CD14-positive monocyte (primary cell): Measurements from ENCODE around the gene NFKBIZ. TPM values are rescaled to one million over a fixed set of nuclear protein-coding genes. Genes with fewer than 3 reads are reported as not detected.

ENCODE experiments used
- DNase-seq, 3 donors: peaks; one replicate each; pipeline ENCODE4 v3.0.0-alpha.2; 2011 to 2022
- H2AFZ ChIP-seq: 2 replicates; pipeline ENCODE4 v1.6.0; 2012; ENCODE audit warnings: mild to moderate bottlenecking, low read depth, low read length, inconsistent platforms; ENCODE audit not compliant: insufficient read depth, poor library complexity, severe bottlenecking
- H3K27ac ChIP-seq, 2 donors: 1 replicate in 1 of 2; 2 replicates in 1 of 2; pipeline ENCODE4 v1.5.1; 2012 to 2013; ENCODE audit warnings: low read length in 2 of 2, control low read depth in 1 of 2, inconsistent platforms in 1 of 2, low read depth in 1 of 2, mild to moderate bottlenecking in 1 of 2
- H3K27me3 ChIP-seq, 2 donors: one replicate each; pipeline versions ENCODE4 v1.6.0 to v1.6.1; 2011 to 2013; ENCODE audit warnings: low read length in 2 of 2; ENCODE audit not compliant: control insufficient read depth in 2 of 2, insufficient read depth in 2 of 2
- H3K36me3 ChIP-seq, 2 donors: replicated peaks in 1 of 2; 1 replicate in 1 of 2; 2 replicates in 1 of 2; pipeline versions ENCODE4 v1.5.1 to v1.6.1; 2012 to 2013; ENCODE audit warnings: low read length in 2 of 2, control low read depth in 1 of 2, inconsistent platforms in 1 of 2, mild to moderate bottlenecking in 1 of 2; ENCODE audit not compliant: insufficient read depth in 2 of 2, control insufficient read depth in 1 of 2
- H3K4me1 ChIP-seq, 2 donors: 1 replicate in 1 of 2; 2 replicates in 1 of 2; pipeline versions ENCODE4 v1.5.1 to v1.6.1; 2012 to 2013; ENCODE audit warnings: low read length in 2 of 2, control low read depth in 1 of 2, inconsistent platforms in 1 of 2, mild to moderate bottlenecking in 1 of 2, moderate library complexity in 1 of 2; ENCODE audit not compliant: insufficient read depth in 2 of 2, control insufficient read depth in 1 of 2
- H3K4me2 ChIP-seq: replicated peaks from 2 replicates; pipeline ENCODE3; 2012; ENCODE audit warnings: low read length, moderate library complexity, mild to moderate bottlenecking; ENCODE audit not compliant: poor library complexity, severe bottlenecking; ENCODE audit errors: extremely low read depth
- H3K4me3 ChIP-seq, 3 experiments: fragments of 200-600 bp in 1 of 3; sonication (generic) in 1 of 3; replicated peaks in 1 of 3; 1 replicate in 2 of 3; 2 replicates in 1 of 3; pipeline ENCODE4 v1.5.1; 2011 to 2013; ENCODE audit warnings: low read length in 3 of 3, mild to moderate bottlenecking in 3 of 3, control low read depth in 2 of 3, low read depth in 2 of 3, inconsistent platforms in 1 of 3, moderate library complexity in 1 of 3
- H3K79me2 ChIP-seq: 2 replicates; pipeline ENCODE4 v1.6.0; 2012; ENCODE audit warnings: mild to moderate bottlenecking, control low read depth, inconsistent platforms, low read length, moderate library complexity; ENCODE audit not compliant: insufficient read depth
- H3K9ac ChIP-seq: 2 replicates; pipeline ENCODE4 v1.6.0; 2017; ENCODE audit warnings: low read length, mild to moderate bottlenecking; ENCODE audit not compliant: insufficient read depth, poor library complexity, severe bottlenecking
- H3K9me3 ChIP-seq, 2 donors: replicated peaks in 1 of 2; 1 replicate in 1 of 2; 2 replicates in 1 of 2; pipeline versions ENCODE4 v1.5.1 to v1.6.1; 2012 to 2013; ENCODE audit warnings: low read length in 2 of 2, control low read depth in 1 of 2; ENCODE audit not compliant: control insufficient read depth in 1 of 2, insufficient read depth in 1 of 2
- H4K20me1 ChIP-seq: 2 replicates; pipeline ENCODE4 v1.6.0; 2012; ENCODE audit warnings: mild to moderate bottlenecking, low read length, control low read depth, moderate library complexity; ENCODE audit not compliant: insufficient read depth
- H3K27ac Mint-ChIP-seq, 7 donors: one replicate each; pipeline ENCODE4 v1.8.0; 2020; ENCODE audit warnings: mild to moderate bottlenecking in 7 of 7, mixed read lengths in 7 of 7, moderate library complexity in 6 of 7, inconsistent platforms in 2 of 7
- H3K27me3 Mint-ChIP-seq, 3 donors: one replicate each; pipeline ENCODE4 v1.8.0; 2021 to 2022; ENCODE audit warnings: low read depth in 3 of 3, mild to moderate bottlenecking in 3 of 3, mixed read lengths in 3 of 3, moderate library complexity in 3 of 3, inconsistent platforms in 1 of 3
- H3K36me3 Mint-ChIP-seq, 2 donors: one replicate each; pipeline ENCODE4 v1.8.0; 2020; ENCODE audit warnings: mixed read lengths in 2 of 2, inconsistent platforms in 1 of 2, mild to moderate bottlenecking in 1 of 2
- H3K4me1 Mint-ChIP-seq: one replicate; pipeline ENCODE4 v1.8.0; 2020; ENCODE audit warnings: mild to moderate bottlenecking, mixed read lengths
- H3K4me3 Mint-ChIP-seq, 2 donors: one replicate each; pipeline ENCODE4 v1.8.0; 2020; ENCODE audit warnings: mild to moderate bottlenecking in 2 of 2, mixed read lengths in 2 of 2, moderate library complexity in 1 of 2
- H3K9me3 Mint-ChIP-seq, 7 donors: one replicate each; pipeline ENCODE4 v1.8.0; 2020 to 2022; ENCODE audit warnings: mixed read lengths in 7 of 7, mild to moderate bottlenecking in 6 of 7, moderate library complexity in 6 of 7, inconsistent platforms in 2 of 7
- CTCF ChIP-seq: fragments of 200-600 bp; IDR thresholded peaks from one replicate; pipeline ENCODE4 v1.8.0; 2022; ENCODE audit warnings: antibody characterized with exemption, mild to moderate bottlenecking
- WGBS: methylation state at CpG from one replicate; pipeline ENCODE4 v1.1.5; 2013; ENCODE audit warnings: missing lambda C conversion rate; ENCODE audit not compliant: insufficient coverage; 5-methylcytosine and 5-hydroxymethylcytosine counted together
- intact Hi-C, 2 donors: fragments of 100-400 bp; cut with micrococcal nuclease; formaldehyde crosslinking; loops; one replicate each; pipeline versions ENCODE4 v1.15.0 to v1.15.1; 2023
- polyA plus RNA-seq, 3 donors: library from polyadenylated mRNA; depleted of rRNA in 1 of 3; unstranded in 2 of 3; stranded (reverse) in 1 of 3; fragments of 300-500 nt in 2 of 3; fragments of >200 nt in 1 of 3; fragmentation: Illumina TruSeq in 2 of 3; gene quantifications; 1 replicate in 2 of 3; 2 replicates in 1 of 3; pipeline ENCODE4 v1.2.3, GENCODE V29; 2012 to 2021

Gene NFKBIZ
- polyA plus RNA-seq, 3 donors, result 71.0 to 592 (median 84.9) TPM

DNA sequence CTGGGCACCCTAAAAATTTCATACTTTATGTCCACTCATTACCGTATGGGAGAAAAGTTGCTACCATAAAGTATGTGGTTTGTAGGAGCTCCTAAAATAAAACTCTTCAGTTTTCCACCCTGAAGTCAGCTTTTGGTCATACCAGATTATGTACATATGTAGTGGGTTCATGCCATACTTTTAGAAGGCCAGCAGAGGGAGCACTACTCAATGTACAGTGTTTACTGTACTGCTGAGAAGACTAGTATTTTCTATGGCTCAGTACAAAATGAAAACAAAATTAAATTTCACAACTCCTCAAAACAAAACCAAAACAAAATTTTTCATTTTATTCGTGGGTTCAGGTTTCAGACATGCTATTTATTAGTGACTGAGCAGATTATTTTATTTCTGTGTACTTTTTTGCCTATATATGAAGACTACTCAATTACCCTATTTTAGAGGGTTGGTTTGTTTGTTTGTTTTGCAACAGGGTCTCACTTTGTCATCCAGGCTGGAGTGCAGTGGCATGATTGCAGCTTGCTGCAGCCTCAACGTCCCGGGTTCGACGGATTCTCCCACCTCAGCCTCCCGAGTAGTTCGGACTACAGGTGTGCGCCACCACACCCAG, 46.0 kb upstream of the NFKBIZ start:
- TF ChIP-seq CTCF, result peak; percentile 88
- H4K20me1 ChIP-seq, result peaks cover 4% of the 10 kb centered on the region
- no peak overlapping the region for H3K9ac ChIP-seq
- Mint-ChIP-seq H3K27ac (peak overlapping the region; percentile 15 to 85 (median 62)), H3K27me3 (no peaks in the 10 kb centered on the region), H3K4me1 (peaks cover 4% of the 10 kb centered on the region), H3K36me3 (peaks cover 59 to 77% of the 10 kb centered on the region in 2 donors), H3K9me3 (no peaks in the 10 kb centered on the region), H3K4me3 (peak overlapping the region in 1 of 2 donors; percentile 50)
- H3K36me3 ChIP-seq, result peaks cover 40 to 81% of the 10 kb centered on the region in 2 donors
- peak overlapping the region; percentile 48 for H3K4me2 ChIP-seq
- peak overlapping the region in 1 of 2 donors; percentile 66 for H3K27ac ChIP-seq
- peak; percentile 70 to 91 (median 78) for DNase-seq
- H3K4me1 ChIP-seq, result peaks cover 4% of the 10 kb centered on the region in 2 donors
- no peak overlapping the region for H2AFZ ChIP-seq
- 100% methylated on average over 7 of the region's 9 CpGs for WGBS
- H3K9me3 ChIP-seq, result no peaks in the 10 kb centered on the region
- peak overlapping the region in 1 of 3 experiments; percentile 50 for H3K4me3 ChIP-seq
- intact Hi-C loops, result no loop called here
- H3K79me2 ChIP-seq, result peaks cover 59% of the 10 kb centered on the region
- H3K27me3 ChIP-seq, result no peaks in the 10 kb centered on the region

GRCh38 chr3:101803939-101804338, 45.4 kb upstream of the NFKBIZ start:
- no peak for DNase-seq
- Histone ChIP-seq H3K79me2 (peaks cover 56% of the 10 kb centered on the region), H3K9ac (no peak overlapping the region), H3K4me3 (no peak overlapping the region), H3K36me3 (peaks cover 36 to 86% of the 10 kb centered on the region in 2 donors), H3K4me2 (no peak overlapping the region), H4K20me1 (peaks cover 4% of the 10 kb centered on the region), H3K27me3 (no peaks in the 10 kb centered on the region), H3K9me3 (no peaks in the 10 kb centered on the region), H2AFZ (no peak overlapping the region), H3K27ac (peak overlapping the region in 1 of 2 donors; percentile 66), H3K4me1 (peaks cover 4% of the 10 kb centered on the region in 2 donors)
- Mint-ChIP-seq H3K27ac (peak overlapping the region in 6 of 7 donors; percentile 32 to 85 (median 80)), H3K4me1 (peaks cover 5% of the 10 kb centered on the region), H3K27me3 (no peaks in the 10 kb centered on the region), H3K36me3 (peaks cover 61 to 75% of the 10 kb centered on the region in 2 donors), H3K4me3 (no peak overlapping the region), H3K9me3 (no peaks in the 10 kb centered on the region)
- no peak for TF ChIP-seq CTCF
- WGBS, result no CpG with 5 or more reads among the region's 3 CpGs
- intact Hi-C loops, result no loop called here
